Measurements from ENCODE around the gene IL1R2.

Gene IL1R2

DNA sequence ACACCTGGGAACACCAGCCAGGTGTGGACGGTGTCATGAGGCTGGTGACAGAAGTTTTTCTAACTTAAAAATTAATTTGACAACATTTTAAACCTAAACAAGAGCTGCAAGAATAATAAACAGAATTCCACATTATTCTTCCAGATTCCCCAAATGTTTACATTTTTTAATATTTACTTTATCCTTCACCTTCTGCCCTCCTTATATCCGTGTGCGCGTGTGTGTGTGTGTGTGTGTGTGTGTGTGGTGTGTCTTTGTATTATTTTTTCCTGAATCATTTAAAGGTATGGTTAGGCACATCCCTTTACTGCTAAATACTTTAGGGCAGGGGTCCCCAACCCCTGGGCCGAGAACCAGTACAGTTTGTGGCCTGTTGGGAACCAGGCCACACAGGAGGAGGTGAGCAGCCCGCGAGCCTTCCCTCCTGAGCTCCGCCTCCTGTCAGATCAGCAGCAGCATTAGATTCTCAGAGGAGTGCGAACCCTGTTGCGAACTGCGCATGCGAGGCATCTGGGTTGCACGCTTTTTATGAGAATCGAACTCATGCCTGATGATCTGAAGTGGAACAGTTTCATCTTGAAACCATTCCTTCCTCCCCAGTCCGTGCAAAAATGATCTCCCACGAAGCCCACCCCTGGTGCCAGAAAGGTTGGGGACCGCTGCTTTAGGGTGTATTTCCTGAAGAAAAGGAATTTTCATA is 16.4 kb upstream of the IL1R2 start:
- DNase-seq = no peak

DNA sequence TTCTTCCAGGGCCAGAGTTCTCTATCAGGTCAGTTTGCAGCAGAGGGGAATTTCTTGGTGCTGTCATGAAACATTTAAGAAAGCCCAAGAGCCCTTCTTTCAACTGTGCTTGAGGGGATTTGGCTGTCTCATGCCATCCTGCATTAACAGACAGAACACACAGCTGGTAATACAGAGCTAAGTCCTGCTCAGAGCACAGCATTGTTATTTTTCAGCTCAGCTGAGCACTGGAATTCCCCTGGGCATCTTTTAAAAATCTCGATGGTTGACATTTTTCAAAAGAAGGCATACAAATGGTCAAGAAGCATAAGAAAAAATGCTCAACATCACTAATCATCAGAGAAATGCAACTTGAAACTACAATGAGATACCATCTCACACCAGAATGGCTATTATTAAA is 14.9 kb upstream of the IL1R2 start:
- DNase-seq = no peak

DNA sequence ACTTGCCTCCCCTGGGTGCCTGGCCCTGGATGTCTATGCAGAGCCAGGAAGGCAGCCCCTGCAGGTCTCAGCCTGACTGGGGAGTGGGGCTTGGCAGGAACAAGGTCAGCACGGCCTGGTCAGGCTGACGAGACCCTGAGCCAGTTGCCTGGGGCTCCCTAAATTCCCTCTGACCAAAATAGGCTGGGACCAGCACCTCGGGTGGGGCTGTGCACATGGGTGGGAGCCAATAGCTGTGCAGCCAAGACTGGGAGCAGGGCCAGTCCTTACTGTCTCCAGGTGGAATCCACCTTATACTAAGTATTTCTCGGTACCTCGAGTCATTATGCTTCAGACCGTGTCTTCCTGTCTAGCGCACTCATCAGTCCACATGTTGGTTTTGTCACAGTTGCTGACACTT is 11.4 kb upstream of the IL1R2 start:
- DNase-seq = no peak

DNA sequence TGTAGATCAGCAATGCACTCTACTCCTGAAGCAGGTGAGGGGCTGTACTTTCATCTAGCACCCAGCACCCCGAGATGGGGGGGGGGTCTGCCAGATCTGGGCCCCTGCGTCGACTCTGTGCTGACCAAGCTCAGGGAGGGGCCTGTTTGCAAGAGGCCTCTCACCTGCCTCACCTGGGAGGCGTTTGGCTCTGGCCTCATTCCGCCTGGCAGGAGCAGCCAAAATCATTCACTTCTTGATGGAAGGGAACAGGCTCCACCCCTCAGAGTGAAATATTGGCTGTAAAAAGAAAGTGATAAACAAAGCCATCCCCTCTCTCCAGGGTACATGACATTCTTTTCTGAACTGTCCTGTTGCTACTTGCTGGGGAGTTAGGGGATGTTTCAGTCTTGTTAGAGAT is 10.7 kb upstream of the IL1R2 start:
- no peak for DNase-seq

DNA sequence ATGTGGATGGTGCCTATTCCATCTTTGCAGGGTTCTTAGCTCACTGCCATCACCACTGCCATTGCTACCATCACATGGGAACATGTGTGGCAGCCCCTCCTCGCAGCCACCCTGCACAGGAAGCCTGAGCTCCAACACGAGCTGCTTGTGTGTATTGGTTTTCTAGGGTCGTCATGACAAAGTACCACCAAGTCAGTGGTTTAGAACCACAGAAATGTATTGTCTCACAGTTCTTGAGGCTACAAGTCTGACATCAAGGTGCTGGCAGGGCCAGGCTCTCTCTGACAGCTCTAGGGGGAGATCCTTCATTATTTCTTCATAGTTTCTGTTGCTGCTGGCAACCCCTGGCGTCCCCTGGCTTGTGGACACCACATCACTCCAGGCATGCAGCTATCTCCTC is 10.3 kb upstream of the IL1R2 start:
- no peak for DNase-seq

DNA sequence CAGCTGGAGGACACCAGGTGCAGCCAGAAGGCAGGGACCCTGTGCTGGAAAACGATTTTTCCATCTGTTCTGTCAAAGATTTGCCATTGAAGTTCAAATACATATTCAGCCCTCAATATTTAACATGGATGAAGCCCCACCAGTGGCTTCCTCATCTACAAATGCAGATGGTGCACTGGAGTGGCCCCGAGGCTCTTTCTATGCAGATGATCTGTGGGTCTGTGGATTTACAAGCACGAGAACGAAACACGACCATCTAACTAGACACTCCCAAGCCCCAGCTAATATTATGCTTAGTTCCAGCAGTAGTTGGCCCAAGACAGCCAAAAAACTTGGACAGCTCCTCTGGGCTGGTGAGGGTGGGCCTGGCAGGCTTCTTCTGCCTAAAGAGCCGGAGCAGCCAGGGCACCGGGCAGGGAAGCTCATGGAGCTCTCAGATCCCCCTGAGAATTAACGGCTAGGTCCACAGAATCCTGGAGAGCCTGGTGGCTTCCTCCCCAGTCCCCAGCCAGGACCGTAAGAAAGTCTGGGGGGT is 9.2 kb upstream of the IL1R2 start:
- DNase-seq = no peak

DNA sequence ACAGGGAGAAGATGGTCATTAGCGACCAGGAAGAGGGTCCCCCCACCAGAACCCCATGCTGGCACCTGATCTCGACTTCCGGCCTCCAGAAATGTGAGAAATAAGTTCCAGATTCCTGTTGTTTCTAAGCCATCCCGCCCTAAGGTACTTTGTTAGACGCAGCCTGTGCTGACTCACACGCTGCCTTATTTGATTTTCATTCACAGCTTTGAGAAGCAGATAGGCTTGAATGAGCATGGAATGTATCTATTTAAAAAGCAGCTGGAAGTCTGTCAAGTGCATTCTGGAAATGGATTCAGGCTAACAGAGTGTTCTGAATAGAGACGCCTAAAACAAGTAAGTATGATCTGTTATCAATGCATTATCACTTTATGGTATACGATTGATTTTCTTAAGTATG is 8.3 kb upstream of the IL1R2 start:
- no peak for DNase-seq

DNA sequence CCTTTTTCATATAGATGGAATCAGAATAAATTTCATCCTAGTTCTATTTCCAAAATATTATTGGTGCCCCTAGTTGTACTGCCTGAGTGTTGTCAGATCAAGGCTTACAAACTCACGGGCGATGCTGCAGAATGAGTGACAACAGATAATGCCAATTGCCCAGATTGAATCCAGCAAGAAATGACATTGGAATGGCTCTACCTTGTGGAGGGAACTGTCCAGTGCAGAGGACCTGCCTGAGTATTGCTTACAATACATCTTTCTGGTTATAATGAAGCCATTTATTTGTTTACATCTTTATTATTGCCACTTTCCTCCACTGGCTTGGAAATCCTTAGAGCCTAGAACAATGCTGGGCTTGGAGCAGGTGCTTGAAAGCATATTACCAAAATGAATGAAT is 7.8 kb upstream of the IL1R2 start:
- no peak for DNase-seq

DNA sequence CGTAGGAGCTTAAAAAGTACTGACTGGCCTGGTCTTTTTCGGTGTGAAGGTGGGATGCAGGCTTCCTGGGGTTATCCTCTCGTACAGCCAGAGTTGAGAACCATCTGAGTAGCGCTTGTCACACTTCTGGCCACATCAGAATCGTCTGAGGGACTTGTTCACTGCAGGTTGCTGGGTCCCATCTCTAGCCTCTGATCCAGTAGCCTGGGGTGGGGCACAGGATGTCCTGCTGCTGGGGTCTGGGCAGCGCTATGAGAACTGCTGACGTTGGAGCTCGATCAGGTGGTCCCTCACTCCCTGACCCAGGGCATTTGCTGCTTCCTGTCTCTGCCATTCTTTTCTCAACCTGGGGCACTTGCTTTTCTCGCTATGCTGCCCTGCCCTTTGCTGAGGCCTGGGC is 7.1 kb upstream of the IL1R2 start:
- no peak for DNase-seq

DNA sequence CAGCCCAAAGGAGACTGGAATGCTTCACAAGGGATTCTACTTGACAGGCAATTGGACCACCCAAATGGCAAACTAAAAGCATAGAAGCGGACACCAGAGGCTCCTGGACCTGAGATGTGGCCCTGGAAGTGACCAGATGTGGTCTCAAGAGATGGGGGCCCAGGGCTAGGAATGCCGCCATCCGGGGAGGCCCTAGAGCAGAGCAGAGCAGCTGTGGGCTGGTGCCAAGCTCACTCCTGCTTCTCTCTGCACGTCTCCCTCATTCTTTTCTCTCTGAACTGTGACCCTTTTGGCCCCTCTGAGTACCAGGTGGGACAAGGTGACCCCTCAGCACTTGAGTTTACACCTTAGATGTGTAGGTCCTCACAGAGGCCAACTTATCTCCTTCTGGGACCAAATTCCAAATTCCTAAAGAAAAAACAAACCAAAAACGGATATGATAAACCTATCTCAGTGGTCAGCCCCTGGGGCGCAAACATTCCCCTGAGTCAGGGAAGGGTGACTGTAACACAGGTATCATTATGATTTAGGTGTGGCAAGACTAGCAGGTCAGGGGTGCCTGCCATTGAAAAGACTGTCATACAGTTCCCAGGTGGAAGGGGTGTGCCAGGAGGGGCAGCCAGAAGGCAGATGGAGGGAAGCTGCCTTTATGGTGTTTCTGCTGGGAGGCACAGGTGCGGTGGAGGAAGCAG is 6.5 kb upstream of the IL1R2 start:
- no peak for DNase-seq

DNA sequence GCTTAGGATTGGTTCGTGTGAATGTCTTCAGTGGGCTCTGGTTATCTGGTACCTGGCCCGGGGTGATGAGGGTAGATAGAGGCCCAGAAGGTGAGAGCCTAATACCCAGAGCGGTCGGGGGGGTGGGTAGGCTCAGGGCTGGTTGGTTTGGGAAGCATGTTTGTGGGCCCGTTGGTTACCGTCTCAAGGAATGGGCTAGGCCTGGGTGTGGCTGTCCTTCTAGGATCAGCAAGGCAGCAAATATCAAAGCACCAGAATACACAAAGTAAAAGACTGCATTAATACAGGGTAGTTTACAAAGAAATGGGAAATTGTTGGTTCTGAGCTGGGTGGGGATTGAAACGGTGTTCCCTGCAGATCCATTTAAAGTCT is 6.0 kb upstream of the IL1R2 start:
- no peak for DNase-seq

DNA sequence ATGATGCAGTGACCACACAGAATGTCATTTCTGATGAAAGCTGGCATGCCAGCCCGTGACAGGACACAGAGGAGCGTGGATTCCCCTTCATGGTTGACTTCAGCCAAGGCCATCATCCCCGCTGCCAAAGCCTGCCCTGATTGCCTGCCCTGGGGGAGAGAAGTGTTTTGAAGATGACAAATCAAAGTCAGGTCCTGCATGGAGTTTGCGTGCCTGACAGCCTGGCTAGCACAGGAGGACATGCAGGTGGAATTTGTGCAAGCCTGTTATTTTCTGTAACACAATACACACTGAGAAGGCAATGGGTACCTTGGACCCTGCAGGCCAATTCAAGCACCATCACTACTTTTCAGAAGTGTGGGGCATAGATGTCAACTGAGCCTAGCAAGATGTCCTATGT is 5.4 kb upstream of the IL1R2 start:
- DNase-seq = no peak

DNA sequence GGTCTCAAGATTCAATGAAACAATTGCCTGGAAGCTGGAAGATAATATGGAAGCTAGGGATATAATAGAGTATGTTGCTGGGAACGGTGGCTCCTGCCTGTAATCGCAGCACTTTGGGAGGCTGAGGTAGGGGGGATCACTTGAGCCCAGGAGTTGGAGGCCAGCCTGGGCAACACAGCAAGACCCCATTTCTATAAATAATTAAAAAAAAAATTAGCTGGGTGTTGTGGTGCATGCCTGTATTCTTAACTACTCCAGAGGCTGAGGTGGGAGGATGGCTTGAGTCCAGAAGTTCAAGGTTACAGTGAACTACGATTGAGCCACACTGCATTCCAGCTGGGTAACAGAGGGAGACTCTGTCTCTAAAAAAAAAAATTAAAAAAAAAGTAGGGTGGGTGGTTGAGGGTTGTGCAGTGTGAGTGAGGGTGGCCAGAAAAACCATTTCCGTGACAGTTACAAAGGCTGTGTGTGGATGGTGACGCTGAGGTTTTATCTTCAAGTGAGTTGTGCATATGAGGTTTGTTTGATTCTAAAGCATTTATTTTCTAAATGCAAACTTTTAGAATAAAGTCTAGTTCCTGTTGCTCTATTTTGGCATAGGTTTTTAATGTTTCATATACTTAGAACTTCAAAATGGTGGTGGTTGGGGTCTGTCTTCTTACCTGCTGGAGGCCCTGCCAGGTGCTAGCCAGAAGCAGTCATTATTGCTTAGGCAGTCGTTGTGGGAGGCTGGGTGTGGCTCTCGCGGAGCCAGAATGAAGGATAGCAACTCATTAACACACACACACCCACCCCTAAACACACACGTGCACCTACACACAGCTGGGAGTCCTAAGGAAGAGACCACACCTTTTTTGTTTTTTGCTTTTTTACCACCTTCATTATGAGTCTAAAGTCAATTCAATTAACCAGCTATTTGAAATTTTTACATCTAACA is 4.7 kb upstream of the IL1R2 start:
- DNase-seq = no peak

DNA sequence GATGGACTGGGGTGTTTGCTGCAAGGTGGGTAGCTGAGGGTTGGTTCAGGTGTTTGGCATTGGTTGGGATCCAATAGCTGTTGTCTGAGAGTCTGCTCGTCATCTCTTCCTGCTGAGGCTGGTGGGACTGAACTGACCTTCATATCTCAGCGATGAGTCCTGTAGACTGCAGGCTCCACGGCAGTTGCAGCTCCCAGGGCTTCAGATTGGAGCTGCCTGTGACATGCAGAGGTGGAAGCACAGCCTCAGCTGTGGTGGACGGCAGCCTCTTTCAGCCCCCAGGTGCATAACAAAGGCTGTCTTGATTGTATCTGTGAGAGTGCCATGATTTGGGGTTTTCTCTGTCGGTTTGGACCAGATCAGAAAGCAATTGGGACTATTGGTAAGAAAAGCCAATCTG is 3.9 kb upstream of the IL1R2 start:
- DNase-seq = no peak

DNA sequence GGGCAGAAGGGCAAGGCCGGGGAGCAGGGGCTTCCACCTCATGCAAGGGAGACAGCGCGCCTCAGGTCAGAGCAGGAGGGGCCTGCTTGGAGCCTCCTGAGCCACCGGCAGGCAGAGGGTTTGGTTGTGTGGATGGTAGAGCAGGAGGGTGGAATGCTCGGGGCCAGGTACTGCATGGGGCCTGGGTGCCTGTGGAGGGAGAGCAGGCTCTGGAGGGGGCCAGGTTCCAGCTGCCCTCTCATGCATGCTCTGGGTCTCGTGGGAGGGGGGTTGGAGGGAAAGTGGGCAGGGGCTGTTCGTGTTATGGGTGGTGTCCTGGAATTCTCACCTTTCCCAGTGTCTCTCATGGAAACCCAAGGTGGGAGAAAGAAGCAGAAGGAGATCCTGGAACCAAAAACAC is 3.2 kb upstream of the IL1R2 start:
- DNase-seq = no peak

DNA sequence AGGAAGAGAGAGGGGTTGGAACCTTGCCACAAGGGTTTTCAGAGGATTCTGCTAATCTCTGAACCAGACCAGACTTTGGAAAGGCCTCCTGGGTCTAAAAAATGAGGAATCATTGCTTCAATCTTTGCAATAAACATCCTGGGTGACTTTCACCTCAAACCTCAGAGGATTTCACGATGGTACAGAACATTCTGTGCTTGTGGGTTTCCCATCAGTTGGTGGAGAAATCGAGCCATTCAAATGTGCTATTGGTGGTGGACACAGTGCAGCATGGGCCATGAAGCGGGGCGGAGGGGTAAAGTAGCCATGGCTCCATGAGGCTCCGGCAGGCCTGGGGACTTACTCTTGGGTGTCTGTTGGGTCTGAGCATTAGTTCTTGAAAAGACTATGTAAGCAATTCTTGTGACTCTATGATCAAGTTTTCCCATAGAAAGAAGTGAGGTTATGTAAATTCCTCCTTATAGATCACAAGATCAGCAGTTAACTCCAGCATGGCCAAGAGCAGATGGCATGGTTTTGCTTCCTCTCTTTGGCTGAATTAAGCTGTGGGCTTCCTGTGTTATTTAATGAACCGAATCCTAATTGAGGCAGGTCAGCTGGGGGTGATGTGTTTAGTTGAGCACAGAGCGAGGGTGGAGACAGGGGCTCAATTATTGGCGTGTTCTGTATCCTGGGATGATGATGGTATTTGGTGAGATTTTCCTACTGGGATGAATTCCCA is 1.9 kb upstream of the IL1R2 start:
- no peak for DNase-seq

DNA sequence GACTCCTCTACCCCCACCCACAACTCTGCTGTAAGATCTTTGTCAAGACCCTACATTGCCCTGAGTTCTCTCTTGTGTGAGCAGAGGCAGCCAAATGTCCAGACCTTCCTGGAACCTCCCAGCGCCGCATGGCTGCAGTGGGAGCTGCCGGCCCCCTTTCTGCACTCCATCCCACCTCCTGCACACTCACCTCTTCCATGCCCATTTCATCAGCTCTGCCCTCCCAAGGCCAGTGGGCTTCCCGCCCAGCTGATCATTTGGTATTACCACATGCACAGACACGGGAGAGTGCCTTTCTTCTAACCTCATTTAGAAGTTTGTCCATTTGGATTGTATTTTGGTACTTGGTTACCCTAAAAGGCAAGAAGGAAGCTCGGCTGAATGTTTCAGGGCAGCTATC is 2.0 kb downstream of the IL1R2 start:
- DNase-seq = no peak

DNA sequence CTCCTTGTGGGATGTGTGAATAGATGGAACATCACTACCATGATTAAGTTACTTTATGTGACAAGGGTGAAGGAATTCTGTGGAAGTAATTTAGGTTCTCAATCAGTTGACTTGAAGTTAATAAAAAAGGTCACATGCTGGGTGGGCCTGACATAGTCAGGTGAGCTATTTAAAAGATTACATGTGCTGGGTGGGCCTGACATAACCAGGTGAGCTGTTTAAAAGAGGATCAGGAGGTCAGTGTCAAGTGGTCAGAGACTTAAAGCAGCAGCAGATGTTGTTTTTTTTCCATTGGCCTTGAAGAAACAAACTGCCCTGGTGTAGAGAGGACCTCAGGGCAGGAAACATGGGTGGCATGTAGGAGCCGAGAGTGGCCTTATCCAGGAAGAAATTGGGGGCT is 3.3 kb downstream of the IL1R2 start:
- DNase-seq = no peak

DNA sequence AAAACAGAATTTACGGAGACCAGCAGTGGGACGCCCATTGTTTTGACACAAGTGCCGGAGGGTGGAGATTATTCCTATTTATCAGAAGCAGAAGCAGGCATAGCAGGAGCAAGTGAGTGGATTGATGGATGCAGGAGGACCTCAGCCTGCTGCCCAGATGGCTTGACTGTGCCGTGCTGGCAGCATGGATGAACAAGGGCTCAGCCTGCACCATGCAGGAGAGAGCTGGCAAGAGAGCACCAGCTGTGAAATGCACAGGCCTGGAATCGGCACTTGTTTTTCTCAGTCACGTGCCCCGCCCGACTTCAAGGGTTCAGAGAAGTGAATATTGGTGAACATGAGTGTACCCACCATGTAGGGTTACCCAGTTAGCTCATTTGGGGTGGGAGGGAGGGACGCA is 4.0 kb downstream of the IL1R2 start:
- no peak for DNase-seq

DNA sequence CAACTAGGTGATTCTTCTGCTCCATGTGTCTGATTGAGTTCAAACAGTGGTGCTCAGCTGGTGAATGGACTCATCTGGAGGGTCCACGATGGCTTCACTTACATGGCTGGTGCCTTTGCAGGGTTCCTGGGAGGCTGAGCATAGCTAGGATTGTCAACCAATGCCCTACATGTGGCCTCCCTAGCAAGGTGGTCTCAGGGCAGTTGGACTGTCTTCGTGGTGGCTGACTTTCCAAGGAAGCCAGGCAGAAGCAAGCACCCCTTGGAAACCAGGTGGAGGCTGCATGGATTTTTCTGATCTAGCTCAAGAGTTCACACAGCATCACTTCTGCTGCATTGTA is 6.8 kb downstream of the IL1R2 start:
- no peak for DNase-seq

DNA sequence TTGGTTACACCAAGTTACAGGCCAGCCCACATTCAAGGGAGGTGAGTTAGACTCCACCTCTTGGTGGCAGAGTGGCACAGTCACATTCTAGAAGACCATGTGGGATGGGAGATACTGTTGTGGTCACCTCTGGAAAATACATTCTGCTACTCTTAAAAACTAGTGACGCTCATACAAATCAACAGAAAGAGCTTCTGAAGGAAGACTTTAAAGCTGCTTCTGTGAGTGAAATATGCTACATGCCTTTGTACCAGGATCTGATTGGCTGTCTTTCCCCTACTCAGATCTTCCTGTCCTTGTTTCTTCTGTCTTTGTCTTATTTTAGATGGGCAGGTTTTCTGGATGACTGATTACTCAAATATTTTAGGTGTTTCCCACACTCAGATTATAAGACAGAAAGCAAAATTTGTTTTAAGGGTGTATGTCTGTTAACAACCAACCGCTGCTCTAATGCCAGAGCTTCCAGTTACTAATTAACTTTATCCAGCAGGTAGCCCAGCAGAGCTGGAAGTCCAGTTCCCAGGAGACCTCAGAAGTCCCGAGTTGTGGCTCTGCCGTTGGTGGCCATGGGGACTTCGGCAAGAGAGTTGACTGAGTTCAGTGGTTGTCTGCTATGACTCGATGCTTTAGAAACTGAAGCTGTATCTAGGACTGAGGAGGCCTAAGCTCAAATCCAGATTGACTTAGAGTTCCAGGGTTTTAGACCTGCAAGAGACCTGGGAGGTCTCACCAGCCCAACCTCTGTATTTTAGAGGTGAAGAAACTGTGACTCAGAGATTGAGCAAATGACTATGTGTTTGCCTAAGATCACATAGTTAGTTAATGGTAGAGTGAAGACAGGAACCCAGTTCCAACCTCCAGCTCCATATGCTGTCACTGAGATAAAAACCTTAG is 7.4 kb downstream of the IL1R2 start:
- DNase-seq = no peak

DNA sequence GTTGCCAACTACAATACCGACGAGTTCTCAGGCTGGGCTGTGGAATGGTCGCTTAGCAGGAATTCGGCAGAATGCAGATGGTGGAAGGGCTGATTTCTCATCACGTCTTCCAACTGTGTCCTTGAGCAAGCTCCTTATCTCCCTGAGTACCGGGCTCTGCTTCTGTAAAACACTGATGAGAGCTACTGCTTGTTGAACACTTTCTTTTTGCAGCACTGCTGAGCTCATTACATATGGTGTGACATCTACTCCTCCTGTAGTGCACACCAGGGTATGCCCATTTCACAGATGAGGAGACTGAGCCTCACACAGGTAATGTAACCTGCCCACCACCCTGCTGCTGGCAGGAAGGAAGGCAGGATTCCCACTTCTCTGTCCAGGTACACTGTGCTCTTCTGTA is 8.3 kb downstream of the IL1R2 start:
- DNase-seq = no peak

All from KG1 (cell line).